ENCODE results near the gene CLMN.
A peak's percentile ranks its signal among the peaks of the same experiment; 100 is the strongest.
"Not testable (repeated sequence)": the region's sequence is repeated elsewhere in the genome, so short reads cannot be mapped to it uniquely, and the experiment has no call there.

CLMN gene

DNA sequence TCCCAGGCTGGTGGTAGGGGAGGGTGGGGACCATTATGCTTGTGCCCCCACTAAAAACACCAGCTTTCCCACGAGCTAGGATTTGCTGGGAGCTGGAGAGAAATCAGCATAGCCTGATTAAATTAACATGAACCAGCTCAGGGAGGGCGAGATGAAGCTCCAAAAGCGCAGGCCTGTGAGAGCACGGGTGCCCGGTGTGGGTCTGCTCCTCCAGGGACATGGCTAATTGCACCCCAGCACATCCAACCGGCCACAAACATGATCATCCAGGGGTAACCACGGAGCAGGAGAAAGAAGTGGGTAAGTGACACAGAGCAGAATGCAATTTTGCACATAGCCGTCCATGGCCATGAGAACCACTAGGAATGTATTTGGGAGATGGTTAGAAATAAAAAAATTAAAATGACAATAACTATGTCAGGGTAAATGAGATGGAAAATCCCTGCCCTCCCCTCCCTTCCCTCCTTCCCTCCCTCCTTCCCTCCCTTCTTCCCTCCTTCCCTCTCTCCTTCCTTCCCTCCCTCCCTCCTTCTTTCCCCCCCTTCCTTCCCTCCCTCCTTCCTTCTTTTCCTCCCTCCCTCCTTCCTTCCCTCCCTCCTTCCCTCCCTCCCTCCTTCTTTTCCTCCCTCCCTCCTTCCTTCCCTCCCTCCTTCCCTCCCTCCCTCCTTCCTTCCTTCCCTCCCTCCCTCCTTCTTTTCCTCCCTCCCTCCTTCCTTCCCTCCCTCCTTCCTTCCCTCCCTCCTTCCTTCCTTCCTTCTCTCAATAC lies 26.9 kb downstream of the CLMN start:
- H3K4me3 ChIP-seq = no peak overlapping the region
- H3K27ac ChIP-seq = peak overlapping the region in 2 of 21 experiments; percentile 7 to 31

DNA sequence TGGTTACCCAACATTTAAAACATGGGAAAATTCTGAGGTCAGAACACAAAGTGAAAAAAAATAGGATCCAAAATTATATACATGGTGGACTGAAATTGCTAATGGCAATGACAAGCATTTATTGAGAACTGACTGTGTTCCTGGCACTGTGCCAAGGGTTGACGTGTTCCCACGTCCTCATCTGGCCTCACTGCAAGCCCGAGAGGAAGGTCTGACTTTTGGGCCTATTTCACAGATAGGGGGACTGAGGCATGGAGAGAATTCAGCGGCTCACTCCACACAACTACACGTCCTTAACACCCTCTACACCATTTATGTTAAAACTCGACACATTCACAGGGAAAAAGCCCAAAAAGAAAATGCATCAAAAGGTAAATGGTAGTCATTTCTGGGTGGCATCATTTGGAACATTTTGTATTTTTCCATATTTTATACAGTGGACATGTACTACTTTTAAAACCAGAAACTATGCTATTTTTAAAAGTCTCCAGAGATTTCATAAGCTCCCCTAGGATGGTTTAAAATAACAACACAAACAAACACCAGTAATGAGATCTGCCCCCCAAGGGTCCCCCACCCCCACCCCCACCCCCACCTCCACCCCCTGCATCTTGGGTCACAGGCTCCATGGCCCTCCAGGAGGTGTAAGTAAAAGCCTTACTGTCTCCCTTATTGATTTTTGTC lies 27.7 kb downstream of the CLMN start:
- peak overlapping the region in 1 of 21 experiments; percentile 49 for H3K27ac ChIP-seq
- no peak overlapping the region for H3K4me3 ChIP-seq

DNA sequence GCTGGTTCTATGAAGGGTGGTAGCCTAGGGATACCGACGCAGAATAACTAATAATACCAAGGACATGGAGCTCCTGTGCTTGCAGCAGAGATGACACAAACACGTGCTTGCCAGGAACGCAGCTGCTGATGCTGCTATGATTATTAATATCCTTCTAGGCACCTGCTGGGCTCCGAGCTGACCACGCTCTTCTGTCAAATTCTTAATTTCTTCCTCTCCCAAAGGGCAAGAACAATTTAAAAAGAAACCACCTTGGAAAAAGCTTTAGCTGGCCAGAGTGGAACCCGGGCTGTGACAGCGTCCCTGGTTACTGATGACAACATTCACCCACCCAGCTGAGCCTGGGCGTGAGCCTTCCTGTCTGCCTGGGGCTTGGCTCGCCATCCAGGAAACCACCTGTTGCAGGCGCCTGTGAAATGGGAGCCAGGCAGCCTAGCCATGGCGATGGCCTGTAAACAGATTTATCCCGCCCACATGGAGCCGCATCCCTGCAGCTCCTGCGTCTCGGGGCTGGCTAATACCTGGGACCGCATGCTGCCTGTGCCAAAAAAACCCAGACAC lies 28.8 kb downstream of the CLMN start:
- Histone ChIP-seq H3K27ac (peak overlapping the region in 7 of 21 experiments; percentile 12 to 65 (median 26)), H3K4me3 (no peak overlapping the region)

DNA sequence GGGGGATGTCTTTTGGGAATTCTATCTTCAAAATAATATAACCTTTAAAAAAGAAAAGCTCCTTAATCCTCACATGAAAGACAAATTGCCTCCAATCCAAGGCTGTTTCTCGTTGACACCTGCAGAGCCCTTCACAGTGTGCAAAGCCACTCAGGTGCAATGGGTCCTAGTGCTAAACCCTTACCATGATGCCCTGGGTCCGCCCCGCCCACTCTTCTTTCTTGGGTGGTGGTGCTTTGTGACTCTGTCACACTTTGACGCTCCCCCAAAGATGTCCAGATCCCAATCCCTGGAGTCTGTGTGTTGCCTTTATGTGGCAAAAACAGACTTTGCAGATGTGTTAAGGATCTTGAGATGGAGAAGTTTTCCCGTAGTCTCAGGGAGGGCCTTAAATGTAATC lies 29.7 kb downstream of the CLMN start:
- Histone ChIP-seq H3K27ac (no peak overlapping the region), H3K4me3 (no peak overlapping the region)

DNA sequence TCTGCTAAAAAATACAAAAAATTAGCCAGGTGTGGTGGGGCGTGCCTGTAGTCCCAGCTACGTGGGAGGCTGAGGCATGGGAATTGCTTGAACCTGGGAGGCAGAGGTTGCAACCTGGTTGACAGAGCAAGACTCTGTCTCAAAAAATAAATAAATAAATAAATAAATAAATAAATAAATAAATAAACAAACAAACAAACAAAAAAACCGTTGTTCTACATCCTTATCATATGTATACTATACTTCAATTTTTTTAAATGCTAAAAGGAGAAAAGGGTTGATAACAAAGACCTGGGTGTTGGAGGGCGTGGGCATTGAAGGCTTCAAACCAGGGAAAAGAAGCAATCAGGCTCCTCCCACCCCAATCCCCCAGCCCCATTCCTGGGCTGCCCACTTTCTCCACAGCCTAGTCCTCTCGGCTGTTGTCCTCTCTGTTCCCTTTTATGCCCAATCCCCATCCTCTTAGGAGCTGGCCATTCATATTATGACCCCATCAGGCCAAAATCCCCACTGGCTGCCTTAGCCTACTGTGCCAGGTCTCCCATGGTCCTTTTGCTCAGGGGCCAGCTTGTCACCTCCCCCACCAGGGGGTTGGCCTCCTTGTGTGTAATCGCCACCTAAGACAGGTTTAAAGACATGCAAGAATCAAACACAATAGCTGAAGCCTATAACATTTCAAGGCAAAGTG lies 30.2 kb downstream of the CLMN start:
- Histone ChIP-seq H3K27ac (peak overlapping the region in 1 of 21 experiments; percentile 17), H3K4me3 (no peak overlapping the region)

DNA sequence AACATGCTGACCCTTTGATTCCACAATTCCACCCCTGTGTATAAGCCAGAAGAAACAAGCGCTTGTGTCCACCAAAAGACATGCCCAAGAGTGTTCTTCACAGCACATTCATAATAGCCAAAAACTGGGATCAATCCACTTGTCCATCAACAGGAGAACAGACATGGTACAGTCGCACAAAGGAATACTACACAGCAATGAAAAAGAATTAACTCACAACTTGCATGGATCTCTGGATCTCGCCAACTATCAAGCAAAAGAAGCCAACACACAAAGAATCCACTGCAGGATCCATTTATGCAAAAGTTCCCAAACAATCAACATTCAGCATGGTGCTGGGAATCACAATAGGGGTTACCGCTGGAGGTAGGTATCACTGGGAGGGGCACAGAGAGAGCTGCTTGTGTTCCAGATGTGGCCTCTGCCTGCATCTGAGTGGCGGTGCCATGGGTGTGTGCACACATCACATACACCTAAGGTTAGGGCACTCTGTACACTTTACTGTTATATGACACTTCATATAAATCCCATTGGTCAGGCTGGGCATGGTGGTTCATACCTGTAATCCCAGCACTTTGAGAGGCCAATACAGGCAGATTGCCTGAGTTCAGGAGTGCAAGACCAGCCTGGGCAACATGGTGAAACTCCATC lies 30.9 kb downstream of the CLMN start:
- Histone ChIP-seq H3K27ac (no peak overlapping the region), H3K4me3 (no peak overlapping the region)

DNA sequence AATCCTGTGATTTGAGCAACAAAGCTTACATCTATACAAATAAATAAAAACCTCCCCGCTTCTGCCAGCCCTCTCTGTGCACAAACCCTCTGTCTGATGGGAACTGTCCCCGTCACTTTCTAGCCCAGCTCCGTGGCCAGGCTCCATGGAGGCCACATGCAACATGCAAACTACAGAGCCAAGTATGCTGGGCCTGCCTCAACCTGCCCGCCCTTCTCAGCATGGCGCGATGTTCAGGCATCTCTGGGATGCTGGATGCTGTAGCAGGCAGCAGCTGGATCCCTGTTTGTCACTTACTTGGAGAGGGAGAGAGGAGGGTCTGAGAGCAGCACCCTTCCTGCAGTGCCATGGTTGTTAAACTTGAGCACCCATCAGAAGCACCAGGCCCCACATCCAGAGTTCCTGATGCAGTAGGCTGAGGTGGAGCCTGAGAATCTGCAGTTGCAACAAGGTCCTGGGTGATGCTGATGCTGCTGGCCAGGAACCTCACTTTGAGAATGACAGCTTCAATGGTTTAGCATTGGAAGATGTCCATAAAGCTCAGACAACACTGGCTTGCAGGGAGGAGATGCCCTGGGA lies 32.4 kb downstream of the CLMN start:
- H3K27ac ChIP-seq = no peak overlapping the region
- no peak overlapping the region for H3K4me3 ChIP-seq

DNA sequence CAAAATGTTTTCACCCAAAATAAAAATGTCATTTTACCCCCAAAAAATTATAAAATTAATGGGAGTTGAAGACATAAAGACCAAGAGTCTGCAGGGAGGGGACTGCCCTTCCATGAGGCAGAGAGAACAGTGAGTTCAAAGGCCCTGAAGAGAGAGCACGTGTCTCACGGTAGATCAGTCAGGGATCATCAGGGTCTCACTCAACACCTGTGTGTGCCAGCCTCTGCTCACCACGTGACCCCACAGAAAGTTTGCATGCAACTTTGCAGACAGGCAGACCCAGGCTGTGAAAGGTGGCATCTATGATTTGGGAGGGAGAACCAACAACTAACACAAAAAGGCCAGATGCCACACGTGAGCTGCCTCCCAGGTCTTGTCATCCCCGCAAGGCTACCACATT lies 33.1 kb downstream of the CLMN start:
- no peak overlapping the region for H3K27ac ChIP-seq
- no peak overlapping the region for H3K4me3 ChIP-seq

DNA sequence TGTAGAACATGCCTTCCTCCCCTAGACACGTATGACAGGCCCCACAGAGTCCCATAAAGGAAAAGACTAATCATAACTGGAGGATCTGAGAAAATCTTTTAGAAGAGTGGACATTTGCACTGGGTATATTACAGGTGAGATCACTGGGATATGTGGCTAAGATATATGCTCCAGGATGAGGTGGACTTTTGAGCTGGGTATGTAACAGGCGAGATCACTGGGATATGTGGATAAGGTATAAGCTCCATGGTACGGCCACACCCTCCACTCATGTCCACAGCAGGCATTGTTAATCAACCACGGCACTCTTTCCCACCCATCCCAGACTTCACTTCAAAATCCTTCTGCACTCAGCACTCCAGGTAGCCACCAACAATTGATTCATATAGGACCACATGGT lies 34.1 kb downstream of the CLMN start:
- H3K27ac ChIP-seq = no peak overlapping the region
- no peak overlapping the region for H3K4me3 ChIP-seq

DNA sequence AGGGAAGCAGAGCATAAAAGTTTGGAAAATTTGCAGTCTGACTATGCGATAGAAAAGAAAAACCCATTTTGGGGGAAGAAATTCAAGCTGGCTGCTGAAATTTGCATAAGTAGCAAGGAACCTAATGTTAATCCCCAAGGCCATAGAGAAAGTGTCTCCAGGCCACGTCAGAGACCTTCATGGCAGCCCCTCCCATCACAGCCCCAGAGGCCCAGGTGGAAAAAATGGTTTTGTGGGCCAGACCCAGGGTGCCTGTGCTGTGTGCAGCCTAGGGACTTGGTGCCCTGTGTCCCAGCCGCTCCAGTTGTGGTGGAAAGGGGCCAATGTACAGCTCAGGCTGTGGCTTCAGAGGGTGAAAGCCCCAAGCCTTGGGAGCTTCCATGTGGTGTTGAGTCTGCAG lies 35.9 kb downstream of the CLMN start:
- H3K4me3 ChIP-seq, H3K27ac ChIP-seq: not testable (repeated sequence)

DNA sequence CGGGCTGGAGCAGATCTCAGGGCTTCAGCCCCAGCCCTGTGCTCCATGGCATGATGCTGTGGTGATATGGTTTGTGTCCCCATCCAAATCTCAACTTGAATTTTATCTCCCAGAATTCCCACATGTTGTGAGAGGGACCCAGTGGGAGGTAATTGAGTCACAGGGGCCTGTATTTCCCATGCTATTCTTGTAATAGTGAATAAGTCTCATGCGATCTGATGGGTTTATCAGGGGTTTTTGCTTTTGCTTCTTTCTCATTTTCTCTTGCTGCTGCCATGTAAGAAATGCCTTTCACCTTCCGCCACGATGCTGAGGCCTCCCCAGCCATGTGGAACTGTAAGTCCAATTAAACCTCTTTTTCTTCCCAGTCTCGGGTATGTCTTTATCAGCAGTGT lies 36.7 kb downstream of the CLMN start:
- H3K27ac ChIP-seq, H3K4me3 ChIP-seq: not testable (repeated sequence)

DNA sequence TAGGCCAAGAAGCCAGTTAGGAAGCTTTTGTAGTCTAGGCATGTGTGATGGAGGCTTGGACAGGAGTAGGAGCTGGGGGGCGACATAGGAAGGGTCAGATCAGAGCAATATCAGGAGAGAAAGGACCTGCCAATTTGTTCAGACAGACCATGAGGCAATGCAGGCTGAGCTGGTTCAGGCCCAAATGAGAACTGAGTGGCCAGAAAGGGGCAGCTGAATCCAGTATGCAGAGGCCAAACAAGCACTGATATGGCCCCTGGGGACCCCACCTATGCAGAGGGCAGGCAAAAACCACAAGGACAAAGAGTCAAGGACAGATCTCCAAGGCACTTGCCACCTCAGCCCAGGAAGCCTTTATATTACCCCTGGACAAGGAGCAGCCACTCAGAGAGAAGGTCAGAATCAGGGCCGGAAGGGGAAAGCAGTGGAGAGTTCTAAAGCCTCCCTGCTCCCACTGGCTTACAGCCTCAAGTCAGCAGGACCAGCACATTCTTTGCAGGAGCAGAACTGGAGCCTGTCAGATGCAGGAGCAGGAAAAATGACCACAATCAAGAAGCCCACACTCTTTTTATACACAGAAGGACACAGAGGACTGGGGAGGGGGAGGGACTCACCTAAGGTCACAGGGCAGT lies 37.2 kb downstream of the CLMN start:
- no peak overlapping the region for H3K27ac ChIP-seq
- H3K4me3 ChIP-seq = no peak overlapping the region

DNA sequence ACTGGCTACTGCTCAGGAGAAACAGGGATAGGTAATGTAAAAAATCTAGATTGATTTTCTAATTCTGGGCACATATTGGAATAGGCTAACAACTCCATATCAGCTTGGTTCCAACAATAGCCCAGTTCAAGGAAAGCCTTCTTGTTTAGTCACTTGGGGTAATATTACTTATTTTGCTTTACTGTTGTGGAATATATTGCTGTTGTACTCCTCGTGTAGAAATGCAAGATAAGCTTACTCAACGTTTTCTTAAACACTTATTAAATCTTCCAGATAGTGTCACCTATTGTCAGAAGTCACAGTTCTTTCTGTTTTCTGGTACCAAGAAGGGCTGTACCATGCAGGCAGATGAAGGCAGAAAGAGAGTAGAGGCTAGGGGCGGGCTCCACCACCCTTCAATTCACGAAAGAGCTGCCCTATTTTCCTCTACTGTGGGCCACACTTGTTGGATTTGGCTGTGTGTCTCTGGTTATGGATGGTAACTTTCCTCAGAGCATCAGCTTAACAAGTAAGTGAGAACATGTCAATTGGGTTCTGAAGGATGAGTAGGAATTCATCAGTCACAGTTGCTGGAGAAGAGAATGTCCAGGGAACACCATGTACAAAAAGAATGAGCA lies 38.0 kb downstream of the CLMN start:
- no peak overlapping the region for H3K27ac ChIP-seq
- no peak overlapping the region for H3K4me3 ChIP-seq

DNA sequence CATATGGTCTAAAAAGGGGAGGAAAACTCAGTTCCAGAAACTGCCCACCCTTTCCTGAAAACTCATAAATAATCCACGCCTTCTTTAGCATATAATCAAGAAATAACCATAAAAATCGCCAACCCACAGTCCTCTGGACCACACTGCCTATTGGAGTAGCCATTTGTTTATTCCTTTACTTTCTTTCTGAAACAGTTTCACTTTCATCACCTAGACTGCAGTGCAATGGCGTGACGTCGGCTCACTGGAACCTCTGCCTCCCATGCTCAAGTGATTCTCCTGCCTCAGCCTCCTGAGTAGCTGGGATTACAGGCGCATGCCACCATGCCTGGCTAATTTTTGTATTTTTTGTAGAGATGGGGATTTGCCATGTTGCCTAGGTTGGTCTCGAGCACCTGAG lies 44.2 kb downstream of the CLMN start:
- Histone ChIP-seq H3K4me3 (no peak overlapping the region), H3K27ac (no peak overlapping the region)

DNA sequence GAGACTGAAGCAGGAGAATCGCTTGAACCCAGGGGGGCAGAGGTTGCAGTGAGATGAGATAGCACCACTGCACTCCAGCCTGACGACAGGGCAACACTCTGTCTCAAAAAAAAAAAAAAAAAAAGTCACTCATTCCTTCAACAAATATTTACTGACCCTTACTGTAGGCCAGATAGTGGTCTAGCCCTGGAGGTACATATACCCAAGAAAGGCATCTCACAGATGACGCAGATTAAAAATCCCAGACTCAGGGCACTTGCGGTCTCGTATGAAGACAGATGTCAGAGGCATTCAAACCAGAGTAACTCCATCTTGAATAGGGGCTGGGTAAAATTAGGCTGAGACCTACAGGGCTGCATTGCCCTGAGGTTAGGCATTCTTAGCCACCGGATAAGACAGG lies 44.8 kb downstream of the CLMN start:
- Histone ChIP-seq H3K27ac (no peak overlapping the region), H3K4me3 (no peak overlapping the region)

DNA sequence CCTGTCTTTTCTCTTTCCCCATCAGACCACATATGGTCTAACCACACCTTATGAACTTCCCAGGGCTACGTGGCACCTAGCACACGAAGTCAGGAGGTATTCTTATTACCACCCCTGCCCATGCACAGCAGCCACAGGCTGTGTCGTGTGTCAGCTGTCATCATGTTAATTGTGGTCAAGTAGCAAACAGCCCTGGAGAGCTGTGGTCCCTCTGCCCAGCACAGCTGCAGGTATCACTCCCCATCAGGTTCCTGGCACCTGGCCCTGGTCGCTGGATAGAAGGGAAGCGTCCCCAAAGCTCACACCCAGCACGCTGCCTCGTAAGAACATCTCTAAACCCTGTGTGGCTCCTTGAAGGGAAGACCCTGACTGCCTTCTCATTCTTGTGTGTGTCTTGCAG lies 45.4 kb downstream of the CLMN start:
- Histone ChIP-seq H3K4me3 (no peak overlapping the region), H3K27ac (no peak overlapping the region)

DNA sequence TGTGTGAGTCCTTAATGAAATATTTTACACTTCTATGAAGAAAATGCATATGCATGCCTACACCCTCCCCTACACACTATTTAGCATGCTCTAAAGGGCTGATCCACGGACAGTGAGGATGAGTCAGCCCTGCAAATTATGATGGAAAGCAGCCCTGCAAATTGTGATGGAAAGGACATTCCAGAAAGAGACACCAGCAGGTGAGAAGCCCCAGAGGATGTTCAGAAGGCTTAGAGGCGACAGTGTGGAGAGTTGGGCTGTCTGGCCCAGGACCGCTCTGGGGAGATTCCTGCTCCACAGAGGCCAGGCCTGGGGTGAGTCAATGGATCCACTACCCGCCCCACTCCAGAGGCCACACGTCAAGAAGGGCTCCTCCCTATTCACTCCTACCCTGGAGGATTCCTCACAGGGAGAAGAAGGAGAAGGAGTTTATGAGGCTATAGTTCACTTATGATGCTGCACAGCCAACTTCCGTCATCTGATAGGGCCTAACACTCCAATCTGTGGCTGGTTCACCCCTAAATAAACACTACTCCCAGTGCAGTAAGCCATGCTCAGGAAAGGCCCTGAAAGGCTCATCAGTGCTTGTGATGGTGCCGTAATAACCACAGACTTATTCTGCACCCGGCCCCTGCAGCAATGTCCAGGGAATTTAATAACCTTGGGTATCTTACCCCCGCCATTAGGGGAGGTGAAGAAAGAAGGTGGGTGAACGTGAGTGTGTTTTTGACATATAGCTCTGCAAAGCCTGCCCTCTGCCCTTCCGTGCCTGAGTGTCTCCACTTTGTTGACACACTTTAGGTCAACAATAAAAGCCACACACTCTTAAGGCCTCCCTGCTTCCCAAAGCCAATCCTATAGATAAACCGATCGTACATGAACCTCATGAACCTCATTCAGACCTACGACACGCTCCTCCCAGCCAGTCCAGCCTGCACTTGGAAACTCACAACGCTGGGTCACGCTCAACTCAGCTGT lies 46.4 kb downstream of the CLMN start:
- Histone ChIP-seq H3K4me3 (no peak overlapping the region), H3K27ac (no peak overlapping the region)

DNA sequence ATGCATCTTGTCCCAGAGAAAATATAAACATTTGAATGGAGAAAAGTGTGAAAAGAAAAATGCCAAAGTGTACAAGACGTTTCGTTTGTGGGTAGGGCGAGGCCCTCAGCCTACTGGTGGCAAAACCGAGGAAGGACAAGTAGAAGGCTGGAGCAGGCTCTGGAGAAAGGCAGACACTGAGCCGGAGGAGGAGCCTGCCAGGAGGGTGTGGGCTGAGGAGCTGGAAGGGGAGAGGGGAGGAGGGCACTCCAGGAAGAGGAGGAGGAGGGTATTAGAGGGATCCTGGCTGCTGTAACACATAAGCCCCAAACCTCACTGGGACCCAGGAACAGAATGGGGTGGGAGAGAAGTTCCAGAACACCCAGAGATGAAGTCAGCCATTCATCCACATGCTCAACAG lies 47.7 kb downstream of the CLMN start:
- Histone ChIP-seq H3K4me3 (no peak overlapping the region), H3K27ac (no peak overlapping the region)
